GM18526 (cell line): ENCODE measurements around the gene WDR45B.

Source experiments
- POLR2A ChIP-seq: IDR thresholded peaks from 3 replicates; pipeline ENCODE4 v1.6.1; 2011; ENCODE audit not compliant: insufficient read length; ENCODE audit errors: extremely low read depth

The WDR45B gene

DNA sequence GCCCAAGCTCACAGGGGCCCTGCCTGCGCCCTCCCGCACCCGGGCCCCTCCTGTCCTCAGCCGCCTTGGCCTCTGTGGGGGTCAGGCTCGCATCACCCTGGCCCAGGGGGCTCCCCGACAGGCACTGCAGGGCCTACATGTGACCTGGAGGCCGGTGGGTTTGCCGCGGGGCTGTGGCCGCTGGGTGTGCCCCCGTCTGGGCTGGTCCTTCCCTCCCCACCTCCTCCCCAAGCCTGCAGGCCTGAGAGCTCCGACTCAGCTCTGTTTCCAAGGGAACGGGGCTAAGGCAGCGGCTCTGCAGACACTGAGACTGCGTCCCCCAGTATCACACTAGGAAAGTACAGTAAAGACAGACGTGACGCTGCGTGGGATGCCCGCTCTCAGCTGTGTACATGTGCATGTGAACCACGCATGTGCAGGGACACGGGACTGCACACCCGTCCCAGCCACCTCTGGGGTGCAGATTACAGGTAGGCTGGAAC is 16.5 kb upstream of the WDR45B start:
- no peak for TF ChIP-seq POLR2A

DNA sequence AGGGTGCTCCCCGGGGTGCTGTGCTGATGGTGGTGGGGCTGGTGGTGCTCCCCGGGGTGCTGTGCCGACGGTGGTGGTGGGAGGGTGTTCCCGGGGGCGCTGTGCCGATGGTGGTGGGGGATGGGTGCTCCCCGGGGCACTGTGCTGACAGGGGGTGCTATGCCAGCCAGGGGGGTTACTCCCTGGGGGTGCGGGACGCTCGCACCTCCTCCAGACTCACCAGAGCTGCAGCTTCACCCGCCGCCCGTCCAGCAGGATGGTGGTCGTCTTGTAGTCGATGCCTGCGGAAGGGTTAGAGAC is 16.0 kb upstream of the WDR45B start:
- no peak for TF ChIP-seq POLR2A

DNA sequence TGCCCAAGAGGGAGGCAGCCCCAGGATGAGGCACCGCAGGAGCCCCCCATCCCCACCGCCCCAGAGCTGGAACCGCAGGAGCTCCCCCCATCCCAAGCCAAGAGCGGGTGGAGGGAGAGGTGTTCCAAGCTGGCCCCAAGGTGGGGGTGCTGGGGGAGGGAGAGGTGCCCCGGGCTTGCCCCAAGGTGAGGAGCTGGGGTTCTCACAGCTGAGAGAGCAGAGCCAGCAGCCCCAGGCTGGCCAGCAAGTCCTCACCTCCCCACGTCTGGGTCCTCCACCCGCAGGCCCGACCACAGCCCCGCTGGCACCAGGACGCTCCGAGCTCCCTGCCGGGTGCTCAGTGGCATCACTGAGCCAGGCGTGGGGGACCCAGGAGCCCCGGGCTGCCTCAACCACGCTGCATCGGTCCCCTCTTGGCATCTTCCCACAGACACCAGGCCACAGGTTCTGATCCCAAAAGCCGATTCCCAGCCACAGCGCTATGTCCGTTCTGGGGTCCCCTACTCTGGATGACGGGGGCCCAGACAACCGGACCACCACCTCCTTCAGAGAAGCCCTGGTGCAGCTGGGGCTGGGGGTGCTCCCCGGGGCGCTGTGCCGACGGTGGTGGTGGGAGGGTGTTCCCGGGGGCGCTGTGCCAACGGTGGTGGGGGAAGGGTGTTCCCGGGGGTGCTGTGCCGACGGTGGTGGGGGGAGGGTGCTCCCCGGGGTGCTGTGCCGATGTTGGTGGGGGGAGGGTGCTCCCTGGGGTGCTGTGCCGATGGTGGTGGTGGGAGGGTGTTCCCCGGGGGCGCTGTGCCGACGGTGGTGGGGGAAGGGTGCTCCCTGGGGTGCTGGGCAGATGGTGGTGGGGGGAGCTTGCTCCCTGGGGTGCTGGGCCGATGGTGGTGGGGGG is 15.4 kb upstream of the WDR45B start:
- TF ChIP-seq POLR2A = no peak

DNA sequence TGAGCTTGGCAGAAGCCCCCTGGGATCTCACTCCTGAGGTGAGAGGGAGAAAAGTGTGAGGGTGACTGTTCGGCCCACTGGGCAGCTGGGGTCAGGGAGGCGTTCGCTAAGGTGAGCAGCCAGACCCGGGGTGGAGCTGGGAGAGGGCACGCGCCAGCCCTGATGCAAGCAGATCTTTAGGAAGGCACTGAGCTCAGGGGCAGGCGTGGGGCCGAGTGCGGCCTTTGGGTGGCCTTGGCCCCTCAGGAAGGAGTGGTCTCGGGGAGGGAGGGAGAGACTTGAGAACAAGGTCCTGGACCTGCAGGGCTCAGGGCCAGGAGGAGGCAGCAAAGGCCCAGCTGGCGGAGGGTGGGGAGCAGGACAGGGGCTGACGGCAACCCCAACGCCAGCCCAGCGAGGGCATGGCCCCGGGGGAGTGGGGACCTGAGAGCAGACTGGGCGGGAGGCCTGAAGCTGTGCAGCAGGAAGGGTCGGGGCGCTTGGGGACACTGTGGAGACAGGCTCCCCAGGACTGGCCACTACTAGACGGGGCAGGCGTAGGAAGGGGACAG is 14.5 kb upstream of the WDR45B start:
- no peak for TF ChIP-seq POLR2A

DNA sequence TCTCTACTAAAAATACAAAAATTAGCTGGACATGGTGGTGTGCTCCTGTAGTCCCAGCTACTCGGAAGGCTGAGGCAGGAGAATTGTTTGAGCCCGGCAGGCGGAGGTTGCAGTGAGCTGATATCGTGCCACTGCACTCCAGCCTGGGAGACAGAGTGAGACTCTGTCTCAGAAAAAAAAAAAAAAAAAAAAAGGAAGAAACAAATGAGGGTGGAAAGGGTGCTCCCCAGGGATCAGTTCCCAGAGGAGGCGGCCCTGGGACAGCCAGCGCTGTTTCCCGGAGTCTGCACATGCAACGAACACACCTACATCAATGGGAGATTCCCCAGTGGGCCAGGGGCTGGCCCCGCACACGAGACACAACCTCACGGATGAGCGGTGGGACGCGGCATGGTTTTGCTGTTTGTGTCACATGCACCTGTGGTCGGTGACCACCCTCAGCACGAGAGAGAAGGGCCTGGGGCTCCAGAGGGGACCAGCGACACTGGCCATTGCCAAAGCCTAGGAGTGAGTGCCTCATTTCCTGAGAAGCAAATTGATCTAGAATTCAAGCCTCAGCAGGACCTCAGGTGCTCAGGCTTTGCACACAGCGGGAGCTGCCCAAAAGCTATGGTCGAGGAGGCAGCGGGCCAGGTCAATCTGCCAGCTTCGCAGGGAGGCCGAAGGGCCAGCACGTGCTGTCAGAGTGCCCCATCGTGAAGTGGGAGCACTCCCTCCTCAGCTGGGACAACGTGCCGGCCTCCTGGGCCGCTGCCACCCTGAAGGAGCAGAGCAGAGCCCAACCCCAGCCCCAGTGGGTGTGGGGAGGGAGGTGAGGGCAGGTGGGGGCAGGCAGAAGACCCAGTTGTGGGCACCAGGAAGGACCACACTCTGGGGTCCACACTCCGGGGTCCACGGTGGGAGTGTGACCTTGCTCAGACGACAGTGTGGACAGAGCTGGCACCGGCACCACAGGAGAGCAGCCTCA is 13.8 kb upstream of the WDR45B start:
- TF ChIP-seq POLR2A = no peak

DNA sequence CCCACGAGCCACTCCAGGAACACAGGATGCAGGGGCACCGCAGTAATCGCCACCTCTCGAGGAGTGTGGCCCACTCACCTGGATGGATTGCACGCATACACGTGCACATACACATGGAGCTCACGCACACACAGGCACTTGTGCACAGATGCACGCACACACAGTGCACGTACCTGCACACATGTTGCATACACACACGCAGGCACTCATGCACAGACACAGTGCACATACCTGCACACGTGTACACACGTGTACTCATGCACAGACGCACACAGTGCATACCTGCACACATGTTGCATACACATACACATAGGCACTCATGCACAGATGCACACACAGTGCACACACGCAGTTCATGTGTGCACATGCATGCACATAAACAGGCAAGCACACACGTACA is 11.6 kb upstream of the WDR45B start:
- no peak for TF ChIP-seq POLR2A

DNA sequence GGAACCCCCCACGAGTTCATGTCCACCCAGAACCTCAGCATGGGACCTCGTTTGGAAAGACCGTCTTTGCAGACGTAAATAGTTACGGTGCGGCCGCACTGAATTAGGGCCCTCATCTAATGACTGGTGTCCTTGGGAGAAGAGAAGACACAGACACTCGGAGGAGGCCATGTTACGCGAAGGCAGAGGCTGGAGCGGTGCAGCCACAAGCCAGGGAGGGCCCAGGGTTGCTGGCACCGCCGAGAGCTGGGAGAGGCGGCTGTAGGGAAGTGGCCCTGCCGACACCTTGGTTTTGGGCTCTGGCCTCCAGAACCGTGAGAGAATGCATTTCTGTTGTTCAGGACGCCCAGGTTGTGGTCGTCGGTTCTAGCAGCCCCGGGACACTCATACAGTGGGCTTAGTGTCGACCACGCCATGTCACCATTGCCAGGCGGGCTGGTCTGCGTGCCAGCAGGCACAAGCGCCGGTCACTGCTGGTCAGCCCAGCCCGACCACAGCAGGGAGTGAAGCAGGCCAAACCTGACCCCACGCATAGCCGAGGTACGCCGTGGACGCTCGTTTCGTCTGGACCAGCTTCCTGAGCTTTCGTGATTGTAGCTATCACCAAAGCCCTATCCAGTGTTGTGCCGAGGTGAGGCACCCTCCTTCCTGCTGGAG is 10.7 kb upstream of the WDR45B start:
- no peak for TF ChIP-seq POLR2A

DNA sequence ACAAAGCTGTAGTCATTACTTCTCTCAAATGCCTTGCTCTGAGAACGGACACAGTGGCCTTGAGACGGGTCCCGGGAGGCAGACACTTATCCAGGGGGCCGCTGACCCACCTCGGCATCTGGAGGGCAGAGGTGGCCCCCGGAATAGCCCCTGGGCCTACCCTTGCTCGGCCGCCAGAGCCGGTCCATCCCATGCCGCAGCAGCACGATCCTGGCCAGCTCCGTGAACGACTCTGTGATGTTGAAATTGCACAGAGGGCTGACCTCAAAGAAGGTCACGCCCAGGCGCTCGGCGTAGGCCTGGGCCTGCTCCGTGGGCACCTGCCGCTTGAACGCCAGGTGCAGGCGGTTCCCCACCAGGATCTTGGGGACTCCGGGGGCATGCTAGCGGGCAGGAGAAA is 10.1 kb upstream of the WDR45B start:
- TF ChIP-seq POLR2A = no peak

DNA sequence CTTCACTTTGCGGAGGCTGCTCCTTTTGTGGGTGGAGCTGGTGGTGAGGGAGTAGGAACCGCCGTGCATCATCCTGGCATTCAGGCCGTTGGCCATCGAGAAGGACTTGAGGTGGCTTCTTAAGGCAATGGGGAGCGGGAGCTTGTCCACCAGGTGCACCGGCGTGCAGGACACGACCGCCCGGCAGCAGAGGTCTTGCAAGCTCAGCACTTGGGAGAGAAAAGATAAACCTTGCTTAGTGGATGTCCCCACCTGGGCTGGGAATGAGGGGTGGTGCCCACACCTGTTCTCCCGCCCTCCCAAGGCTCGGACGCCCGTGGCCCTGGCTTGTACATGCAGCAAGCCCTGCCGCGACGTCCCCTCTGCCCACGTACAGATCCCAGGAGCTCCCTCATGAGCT is 9.7 kb upstream of the WDR45B start:
- TF ChIP-seq POLR2A = no peak

DNA sequence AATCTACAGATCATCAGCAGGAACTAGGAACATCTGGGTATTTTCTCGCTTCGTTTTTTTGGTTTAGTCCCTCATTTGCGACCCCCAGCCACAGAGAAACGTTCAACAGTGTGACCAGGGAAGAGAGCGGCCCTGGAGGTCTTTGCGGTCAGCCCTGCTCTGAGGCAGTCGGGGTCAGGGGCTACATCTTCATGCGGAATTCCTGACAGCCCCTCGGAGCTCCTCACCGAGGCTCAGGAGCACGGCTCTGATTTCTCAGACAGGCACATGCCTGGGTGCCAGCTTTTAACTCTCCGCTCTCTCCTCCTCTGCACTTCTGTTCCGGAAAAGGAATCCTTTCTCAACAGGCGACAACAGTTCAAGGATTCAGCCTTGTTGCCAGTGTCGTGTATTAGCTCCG is 8.0 kb upstream of the WDR45B start:
- no peak for TF ChIP-seq POLR2A

DNA sequence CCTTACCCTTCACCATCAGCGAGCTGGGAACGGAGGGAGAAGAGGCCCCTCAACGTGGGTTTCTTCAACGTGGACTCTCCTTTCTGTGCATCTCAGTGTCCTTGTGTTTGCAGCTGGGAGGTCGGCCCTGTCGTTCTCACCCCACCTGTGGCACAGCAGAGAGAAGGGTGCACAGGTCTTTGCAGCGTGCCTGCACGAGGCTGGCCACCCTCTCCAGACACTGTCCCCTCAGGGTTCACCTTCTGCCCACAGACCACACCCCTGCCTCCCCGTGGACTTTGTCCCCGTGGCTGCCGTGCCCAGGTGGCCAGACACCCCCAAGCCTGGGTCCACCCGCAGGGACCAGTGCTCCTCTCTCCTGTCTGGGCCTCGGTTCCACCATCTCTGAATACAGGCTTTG is 7.3 kb upstream of the WDR45B start:
- TF ChIP-seq POLR2A = no peak

DNA sequence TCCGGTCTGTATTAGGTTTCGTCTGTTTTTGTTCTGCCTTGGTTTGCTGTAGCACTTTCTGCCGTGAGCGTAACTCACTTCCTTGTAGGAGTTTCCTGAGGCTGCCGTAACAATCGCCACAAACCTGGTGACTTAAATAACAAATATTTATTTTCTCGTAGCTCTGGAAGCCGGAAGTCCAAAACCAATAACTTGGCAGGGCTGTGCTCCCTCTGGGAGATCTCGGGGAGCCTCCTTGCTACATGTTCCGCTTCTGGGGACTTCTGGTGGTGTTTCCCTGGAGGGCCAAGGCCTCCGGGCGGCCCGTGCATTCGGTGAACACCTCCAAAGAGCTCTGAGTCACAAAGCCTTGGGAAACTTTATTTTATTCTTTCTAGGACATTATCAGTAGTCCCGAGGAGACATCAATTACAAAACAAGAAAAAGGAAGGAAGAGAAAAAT is 6.8 kb upstream of the WDR45B start:
- TF ChIP-seq POLR2A = no peak

DNA sequence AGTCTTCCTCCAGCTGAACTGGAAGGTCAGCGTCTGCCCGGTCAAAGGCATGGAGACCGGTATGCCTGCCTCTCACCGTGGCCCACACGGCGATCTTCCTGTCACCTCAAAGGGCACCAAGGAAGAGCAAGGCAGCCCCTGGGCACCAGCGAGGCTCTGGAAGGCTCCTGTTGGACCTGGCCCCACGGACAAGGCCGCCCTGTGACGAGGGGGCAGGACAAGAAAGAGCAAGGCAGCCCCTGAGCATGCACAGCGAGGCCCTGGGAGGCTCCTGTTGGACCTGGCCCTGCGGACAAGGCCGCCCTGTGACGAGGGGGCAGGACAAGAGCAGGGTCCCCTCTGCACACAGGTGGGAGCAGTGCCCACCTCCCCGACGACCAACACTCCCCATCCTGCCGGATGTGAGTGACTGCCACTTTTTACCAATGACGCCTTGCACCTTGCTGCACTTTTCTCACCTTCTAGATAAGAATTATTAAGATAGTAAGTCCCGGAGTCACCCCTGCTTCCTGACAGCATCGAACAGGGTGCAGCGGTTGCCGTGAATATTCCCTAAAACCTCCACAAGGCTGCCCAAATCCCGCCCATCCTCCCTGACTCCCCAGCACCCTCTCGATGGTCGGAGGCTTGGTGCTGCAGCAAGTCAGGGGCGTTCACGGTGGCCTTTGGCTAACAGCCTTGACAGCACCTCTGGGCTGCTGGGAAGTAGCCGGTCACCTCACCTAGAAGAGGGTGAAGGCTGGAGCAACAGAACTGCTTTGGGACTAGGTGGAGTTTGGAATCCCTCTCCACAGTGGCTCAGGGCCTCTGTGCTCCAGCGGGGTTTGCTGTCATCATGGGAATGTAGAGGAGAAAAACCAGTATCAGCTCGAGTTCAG is 5.6 kb upstream of the WDR45B start:
- TF ChIP-seq POLR2A = no peak

DNA sequence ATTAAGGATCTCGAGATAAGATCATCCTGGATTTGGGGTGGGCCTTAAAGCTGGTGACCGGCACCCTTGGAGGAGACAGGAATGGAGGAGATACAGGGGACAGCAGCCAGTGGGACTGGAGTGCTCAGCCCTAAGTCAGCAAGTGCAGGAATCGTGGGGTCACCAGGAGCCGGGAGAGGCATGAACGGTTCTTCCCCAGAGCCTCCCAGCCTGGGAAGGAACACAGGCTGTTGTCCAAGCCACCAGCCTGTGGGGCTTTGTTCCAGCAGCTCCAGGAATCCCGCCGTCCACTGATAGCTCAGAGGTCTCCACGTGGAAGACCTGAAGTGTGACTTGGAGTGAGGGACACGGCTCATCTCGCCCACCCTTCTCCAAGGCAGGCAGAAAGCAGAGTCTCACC is 2.5 kb upstream of the WDR45B start:
- TF ChIP-seq POLR2A = no peak
